GM06990 (cell line): Measurements from ENCODE around the gene KRTDAP.

Experiments
- DNase-seq: peaks from one replicate; pipeline ENCODE4 v3.0.0-alpha.2; 2011; ENCODE audit not compliant: insufficient read length; ENCODE audit errors: extremely low read depth
- H3K27me3 ChIP-seq: replicated peaks from 2 replicates; pipeline ENCODE4 v1.6.0; 2011; ENCODE audit warnings: low read length; ENCODE audit not compliant: control insufficient read depth, insufficient read depth
- H3K36me3 ChIP-seq: 2 replicates; pipeline ENCODE4 v1.5.1; 2011; ENCODE audit warnings: low read length; ENCODE audit not compliant: control insufficient read depth, insufficient read depth
- H3K4me3 ChIP-seq: replicated peaks from 2 replicates; pipeline ENCODE4 v1.5.1; 2011; ENCODE audit warnings: low read depth, mild to moderate bottlenecking, control low read depth, low read length
- TF ChIP-seq, protein P1 (sequence below): IDR thresholded peaks from 2 replicates; pipeline ENCODE4 v1.5.1; 2011; ENCODE audit warnings: low read length, control low read depth, mild to moderate bottlenecking, inconsistent platforms; ENCODE audit not compliant: insufficient read depth, poor library complexity, severe bottlenecking

The KRTDAP gene

GRCh38 chr19:35497406-35497805 lies 7.1 kb upstream of the KRTDAP start:
- H3K36me3 ChIP-seq: no peaks in the 10 kb centered on the region
- H3K4me3 ChIP-seq: no peak overlapping the region
- no peak for DNase-seq
- H3K27me3 ChIP-seq: no peaks in the 10 kb centered on the region
- TF ChIP-seq, protein P1, sequence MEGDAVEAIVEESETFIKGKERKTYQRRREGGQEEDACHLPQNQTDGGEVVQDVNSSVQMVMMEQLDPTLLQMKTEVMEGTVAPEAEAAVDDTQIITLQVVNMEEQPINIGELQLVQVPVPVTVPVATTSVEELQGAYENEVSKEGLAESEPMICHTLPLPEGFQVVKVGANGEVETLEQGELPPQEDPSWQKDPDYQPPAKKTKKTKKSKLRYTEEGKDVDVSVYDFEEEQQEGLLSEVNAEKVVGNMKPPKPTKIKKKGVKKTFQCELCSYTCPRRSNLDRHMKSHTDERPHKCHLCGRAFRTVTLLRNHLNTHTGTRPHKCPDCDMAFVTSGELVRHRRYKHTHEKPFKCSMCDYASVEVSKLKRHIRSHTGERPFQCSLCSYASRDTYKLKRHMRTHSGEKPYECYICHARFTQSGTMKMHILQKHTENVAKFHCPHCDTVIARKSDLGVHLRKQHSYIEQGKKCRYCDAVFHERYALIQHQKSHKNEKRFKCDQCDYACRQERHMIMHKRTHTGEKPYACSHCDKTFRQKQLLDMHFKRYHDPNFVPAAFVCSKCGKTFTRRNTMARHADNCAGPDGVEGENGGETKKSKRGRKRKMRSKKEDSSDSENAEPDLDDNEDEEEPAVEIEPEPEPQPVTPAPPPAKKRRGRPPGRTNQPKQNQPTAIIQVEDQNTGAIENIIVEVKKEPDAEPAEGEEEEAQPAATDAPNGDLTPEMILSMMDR: no peak

- DNase-seq: peak; percentile 65
- Histone ChIP-seq H3K4me3 (no peak overlapping the region), H3K36me3 (no peaks in the 10 kb centered on the region), H3K27me3 (no peaks in the 10 kb centered on the region; the same call in 1 of the 2 replicates)
- TF ChIP-seq, protein P1: peak; percentile 99
Observed at GRCh38 chr19:35495107-35496064, 5.1 kb upstream of the KRTDAP start.

- no peak for DNase-seq
- Histone ChIP-seq H3K4me3 (no peak overlapping the region), H3K36me3 (no peaks in the 10 kb centered on the region), H3K27me3 (no peaks in the 10 kb centered on the region; the same call in none of the 2 replicates)
- TF ChIP-seq, protein P1: no peak
Observed at GRCh38 chr19:35493971-35494370, 3.7 kb upstream of the KRTDAP start.

DNA sequence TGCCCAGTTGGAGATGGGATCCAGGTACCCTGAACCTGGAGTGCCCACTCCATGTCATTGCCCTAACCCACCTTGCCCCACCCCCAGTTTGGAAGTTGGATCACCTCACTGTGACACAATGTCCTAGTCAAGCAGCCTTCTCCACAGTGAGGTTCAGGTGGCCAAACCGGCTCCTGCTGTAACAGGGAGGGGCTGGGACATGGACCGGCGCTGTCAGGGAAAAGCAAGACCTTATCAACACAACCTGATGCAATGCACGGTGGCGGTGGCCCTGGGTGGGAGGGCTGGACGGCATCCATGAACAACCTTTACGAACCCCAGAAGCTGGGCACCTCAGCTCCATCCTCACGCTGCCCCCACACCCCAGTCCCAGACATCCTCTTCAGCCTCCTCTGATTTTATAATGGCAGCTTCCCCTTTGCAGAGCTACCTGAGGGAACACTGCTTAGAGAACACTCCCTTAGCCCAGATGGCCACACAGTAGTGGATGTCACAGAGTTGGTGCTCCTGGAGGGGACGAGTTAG lies 1.6 kb upstream of the KRTDAP start:
- no peak overlapping the region for H3K4me3 ChIP-seq
- DNase-seq: no peak
- H3K36me3 ChIP-seq: no peaks in the 10 kb centered on the region
- no peaks in the 10 kb centered on the region; the same call in none of the 2 replicates for H3K27me3 ChIP-seq
- TF ChIP-seq, protein P1: no peak

DNA sequence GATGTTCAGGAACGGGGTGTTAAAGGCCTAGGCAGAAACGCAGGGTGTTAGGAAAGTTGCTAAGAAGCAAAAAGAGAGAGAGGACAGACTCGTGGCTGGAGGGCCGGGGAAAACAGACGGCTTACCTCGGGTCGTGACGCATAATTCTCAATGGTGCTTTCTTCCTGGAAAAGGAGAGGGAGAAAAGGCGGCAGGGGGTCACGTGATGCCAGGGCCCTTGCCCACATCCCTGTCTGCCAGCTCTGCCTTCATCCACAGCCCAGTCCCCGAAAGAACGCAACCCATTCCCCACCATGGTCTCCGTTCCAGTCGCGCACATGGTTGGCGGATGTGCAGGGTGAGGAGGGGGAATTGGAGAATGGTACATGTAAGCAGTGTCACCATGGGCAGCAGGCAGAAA lies 1.6 kb downstream of the KRTDAP start:
- no peaks in the 10 kb centered on the region for H3K36me3 ChIP-seq
- H3K4me3 ChIP-seq: no peak overlapping the region
- TF ChIP-seq, protein P1: no peak

More for the DNA sequence above, 1.6 kb downstream of the KRTDAP start:
- no peaks in the 10 kb centered on the region; the same call in none of the 2 replicates for H3K27me3 ChIP-seq
- DNase-seq: no peak
